ENCODE results near the gene ATP10D.

Gene ATP10D

DNA sequence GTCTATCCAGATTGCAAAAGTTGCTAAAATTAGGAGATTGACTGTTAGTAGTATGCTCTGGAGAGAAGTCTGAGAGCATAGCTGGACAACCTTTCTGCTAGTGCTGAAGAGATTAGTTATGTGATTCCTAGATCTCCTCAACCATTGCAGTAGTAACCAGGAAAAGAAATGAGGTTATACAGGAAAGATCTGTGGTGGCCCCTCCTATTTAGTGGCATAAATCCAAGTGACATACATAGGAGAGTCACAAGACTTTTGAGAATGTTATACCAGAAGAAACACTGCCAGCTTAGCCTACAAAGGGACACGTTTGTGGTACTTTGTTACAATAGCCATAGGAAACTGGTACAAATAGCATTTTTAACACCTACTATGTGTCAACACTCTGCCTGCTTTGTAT is 105.2 kb downstream of the ATP10D start:
- no peak for DNase-seq (ENCODE audit: low spot score)

DNA sequence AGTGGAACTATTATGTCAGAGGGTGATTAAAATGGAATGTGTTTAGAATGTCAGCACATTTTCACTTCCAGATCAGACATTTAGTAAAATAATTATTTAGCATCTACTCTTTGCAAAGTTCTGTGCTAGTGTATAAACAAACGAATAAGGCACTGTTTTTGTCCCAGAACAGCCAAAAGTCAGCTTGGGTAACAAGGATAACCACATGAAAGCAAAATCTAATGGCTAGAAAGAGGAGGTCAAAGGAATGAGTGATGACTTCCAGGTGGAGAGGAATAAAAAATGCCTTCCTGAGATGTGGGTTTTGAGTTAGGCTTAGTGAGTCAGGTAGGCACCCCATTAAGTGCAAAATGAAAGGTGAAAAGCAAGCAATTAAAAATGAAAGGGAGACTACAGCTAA is 112.6 kb downstream of the ATP10D start:
- no peak for DNase-seq (ENCODE audit: low spot score)

DNA sequence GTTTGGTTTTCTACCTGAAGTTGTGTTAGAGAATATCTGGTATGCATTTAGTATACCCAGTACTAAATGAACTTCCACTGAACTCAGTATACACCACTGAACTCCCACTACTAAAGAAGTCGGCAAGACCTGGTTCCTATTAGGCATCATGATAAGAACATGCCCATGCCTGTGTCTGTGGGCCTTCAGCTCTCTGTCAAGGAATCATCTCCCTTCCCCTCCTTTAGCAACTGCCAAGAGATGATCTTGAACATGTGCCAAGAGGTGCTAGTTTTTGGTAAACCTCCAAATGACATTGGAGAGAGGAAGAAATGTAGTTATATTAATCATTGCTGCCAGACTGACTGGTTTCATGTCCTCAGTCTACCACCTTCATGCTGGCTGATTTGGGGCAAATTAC is 113.2 kb downstream of the ATP10D start:
- no peak for DNase-seq (ENCODE audit: low spot score)

DNA sequence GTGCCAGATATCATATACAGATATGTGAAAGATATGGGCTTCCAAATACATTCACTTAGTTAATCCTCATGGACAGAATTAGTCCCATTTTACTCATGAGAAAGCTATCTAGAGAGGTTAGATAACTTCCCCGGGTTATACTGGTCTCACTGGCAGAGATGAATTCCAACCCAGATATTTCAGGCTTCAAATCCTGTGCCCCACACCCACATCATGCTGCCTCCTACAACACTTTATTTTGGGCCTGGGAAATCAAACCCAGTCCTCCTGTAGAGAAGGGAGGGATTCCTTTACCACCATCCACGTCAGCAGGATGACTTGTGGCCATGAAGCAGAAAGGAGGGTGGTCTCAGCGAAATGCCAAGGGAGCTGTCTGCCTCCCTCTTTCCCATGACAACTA is 113.8 kb downstream of the ATP10D start:
- no peak for DNase-seq (ENCODE audit: low spot score)

DNA sequence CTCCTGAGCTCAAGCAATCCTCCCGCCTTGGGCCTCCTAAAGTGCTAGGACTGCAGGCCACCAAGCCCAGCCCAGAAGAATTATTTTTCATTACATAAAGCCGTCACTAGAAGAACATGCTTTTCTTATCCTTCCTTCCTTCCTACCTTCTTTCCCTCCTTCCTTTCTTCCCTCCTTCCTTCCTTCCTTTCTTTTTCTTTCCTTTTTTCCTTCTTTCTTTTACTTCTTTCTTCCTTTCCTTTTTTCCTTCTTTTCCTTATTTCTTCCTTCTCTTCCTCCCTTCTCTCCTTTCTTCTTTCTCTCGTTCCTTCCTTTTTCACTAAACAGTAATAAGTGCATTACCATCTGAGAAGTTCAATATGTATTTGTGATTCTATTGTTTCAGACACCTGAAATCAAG is 121.4 kb downstream of the ATP10D start:
- no peak for DNase-seq (ENCODE audit: low spot score)

DNA sequence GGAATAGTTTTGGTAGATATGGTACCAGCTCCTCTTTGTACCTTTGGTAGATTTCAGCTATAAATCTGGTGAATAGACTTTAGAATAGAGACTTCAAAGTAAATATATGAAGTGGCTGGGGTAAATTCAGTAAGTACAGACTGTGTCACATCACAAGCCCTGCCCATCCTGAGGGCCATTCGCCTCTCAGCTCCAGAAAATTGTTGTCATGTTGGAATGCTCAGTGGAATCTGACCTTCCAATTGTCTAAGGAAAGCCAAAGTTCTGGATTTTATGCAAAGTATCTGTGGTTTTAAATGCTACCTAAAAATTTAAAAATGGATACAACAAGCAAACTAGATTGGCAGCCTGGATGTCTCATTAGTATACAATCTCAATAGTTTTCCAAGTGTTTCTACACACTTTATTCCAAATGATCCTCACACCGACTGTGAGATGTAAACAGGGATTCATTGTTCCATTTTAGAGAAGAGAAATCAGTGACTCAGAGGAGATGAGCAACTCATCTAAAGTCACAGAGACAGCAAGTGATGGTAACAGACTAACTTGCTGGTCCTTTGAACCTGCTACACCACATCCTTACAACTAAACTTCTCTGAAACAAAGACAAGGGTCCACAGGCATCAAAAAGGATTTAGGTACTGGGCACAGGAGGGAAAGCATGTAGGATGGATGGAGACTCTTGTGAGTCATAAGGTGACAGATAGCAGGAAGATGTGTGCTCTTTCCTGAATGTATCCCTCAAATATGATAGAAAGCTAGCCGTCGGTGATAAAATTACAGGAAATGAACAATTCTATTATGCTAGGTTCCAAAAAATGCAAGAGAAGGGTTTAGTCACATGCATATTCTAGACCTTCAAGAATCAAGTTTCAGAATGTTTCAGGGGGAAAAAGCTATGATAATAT is 127.3 kb downstream of the ATP10D start:
- no peak for DNase-seq (ENCODE audit: low spot score)

DNA sequence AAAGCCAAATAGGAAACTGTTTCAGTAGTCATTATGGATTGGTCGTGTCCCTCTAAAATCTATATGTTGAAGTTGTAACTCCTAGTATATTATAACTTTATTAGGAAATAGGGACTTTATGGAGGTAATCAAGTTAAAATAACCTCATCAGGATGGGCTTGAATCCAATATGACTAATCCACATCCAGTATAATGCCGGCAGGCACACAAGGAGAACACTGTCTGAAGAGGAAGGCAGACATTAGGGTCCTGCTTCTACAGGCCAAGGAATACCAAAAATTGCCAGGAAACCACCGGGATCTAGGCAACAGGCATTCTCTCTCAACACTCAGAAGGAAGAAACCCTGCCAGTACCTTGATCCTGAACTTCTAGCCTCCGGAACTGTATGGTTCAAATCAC is 130.3 kb downstream of the ATP10D start:
- DNase-seq (ENCODE audit: low spot score): no peak

DNA sequence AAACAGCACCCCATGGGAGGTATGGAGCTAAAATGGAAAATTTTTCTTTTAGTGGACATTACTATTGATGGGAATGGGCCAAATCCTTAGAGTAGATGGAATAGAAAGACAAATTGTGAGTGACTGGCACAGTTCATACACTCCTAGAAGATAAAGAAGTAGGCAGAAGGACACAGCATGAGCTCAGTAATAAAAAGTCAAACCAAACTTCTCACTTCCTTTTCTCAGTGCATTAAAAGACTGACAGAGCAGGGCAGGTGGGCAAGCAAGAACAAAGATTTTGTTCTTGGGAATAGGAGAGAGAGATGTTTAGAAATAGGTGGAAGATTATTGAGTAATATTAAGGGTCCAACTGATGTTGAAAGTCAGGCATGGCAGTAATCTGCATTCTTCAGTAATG is 132.5 kb downstream of the ATP10D start:
- DNase-seq (ENCODE audit: low spot score): no peak

DNA sequence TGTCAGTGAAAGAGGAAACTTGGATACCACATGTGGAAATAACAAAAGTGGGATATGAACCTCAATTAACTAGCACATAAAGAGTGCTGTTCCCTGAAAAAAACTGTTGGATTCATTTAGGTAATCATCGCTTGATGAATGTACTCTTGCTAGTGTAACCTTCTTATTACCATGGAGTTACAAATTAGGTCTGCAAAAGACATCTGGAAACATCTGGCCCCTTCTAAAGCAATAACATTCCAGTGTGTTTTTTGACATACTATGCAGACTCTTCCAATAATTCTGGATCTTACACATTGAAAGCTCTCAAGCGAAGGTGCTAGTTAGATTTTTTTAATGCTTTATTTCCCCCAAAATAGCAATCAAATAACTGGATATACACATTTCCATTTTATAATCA is 134.6 kb downstream of the ATP10D start:
- no peak for DNase-seq (ENCODE audit: low spot score)

DNA sequence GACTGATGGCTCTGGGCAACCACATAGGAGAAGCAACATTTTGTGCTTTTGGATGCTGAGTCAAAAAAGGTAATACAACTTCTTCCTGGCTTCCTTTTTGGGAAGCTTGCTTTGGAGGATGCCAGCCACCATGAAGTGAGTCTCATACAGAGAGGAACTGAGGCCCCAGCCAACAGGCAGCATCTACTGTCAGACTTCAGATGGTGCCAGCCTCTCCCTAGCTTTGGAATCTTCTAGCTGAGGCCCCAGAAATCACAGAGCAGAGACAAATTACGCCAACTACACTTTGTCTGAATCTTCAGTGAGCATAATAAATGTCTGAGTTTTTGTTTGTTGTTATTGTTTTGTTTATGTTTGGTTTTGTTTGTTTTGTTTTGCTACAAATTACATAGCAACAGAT is 136.1 kb downstream of the ATP10D start:
- no peak for DNase-seq (ENCODE audit: low spot score)

DNA sequence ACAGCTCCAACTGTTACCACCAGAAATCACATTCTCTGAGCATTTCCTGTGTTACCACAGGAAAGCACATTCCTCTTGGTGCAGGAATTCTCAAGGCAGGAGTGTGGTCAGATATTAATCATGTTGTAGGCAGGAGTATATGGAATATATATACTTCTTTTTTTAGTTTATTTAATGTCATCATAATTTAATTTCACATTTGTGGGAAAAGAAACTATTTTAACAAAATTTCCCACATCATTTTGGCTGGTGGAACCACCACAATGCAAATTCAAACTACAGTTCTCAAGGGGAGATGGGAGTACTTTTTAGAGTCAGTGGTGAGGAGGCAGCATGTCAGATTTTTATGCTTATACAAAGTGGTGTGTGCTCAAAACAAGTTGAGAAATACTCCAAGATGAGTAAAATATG is 139.0 kb downstream of the ATP10D start:
- DNase-seq (ENCODE audit: low spot score): no peak

DNA sequence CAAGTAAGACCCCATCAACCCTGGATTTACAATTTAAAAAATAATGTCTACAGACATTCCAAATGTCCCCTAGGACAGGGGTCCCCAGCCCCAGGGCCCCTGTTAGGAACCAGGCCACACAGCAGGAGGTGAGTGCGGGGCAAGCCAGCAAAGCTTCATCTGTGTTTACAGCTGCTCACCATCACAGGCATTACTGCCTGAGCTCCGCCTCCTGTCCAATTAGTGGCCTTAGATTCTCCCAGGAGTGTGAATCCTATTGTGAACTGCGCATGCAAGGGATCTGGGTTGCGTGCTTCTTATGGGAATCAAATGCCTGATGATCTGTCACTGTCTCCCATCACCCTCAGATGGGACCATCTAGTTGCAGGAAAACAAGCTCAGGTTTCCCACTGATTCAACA is 146.1 kb downstream of the ATP10D start:
- DNase-seq (ENCODE audit: low spot score): no peak

DNA sequence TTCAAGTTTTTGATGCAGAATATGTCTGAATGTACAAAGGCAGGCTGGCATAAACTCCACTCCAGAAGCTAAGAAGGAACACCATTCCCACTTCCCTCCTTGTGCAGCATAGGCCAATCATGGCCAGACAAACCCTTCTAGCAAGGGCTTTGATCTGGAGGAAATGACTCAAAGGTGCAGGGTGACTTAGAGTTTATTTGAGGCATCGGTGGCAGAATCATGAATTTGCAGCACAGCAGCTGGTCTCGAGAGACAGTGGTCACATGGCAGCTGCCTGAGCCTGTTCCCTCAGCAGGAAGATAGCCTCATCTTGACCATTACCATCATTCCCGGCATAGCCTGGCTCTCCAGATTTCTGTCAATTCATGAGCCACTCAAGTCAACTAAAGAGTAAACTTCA is 154.5 kb downstream of the ATP10D start:
- no peak for DNase-seq (ENCODE audit: low spot score)

DNA sequence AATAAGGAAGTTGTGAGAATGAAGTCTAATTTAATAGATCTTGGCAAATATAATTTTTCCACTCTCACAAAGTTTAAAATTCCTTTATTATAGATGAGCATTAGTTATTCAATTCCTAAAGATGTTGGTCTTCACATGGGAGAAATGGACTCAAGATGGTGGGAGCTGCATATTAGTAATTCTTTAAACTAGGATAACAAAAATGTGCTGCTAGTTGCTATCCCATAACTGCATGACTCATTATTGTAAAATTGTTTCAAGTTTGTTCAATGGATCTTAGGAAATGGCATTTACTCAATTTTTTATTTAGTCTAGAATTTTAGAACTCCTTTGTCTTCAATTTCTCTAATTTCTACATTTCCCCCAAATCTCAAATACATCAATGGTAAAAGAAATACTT is 155.8 kb downstream of the ATP10D start:
- DNase-seq (ENCODE audit: low spot score): no peak

DNA sequence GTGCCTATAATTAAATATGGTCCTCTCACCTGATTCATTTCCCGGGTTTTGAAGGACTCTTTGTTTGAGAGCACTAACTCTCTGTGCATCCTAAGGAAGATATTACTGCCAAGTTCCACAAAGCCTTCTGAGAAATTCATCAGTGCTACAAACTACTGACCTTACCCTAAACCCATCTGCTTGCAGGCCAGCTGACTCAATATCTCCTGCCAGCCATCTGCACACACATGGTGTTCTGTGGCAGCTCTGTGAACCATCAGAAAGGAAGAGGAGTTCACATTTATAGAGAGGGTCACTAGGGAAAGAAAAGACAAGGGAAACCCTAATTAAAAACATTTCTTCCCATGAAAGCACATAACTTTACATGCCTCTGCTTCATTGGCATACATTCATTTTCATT is 156.7 kb downstream of the ATP10D start:
- no peak for DNase-seq (ENCODE audit: low spot score)

DNA sequence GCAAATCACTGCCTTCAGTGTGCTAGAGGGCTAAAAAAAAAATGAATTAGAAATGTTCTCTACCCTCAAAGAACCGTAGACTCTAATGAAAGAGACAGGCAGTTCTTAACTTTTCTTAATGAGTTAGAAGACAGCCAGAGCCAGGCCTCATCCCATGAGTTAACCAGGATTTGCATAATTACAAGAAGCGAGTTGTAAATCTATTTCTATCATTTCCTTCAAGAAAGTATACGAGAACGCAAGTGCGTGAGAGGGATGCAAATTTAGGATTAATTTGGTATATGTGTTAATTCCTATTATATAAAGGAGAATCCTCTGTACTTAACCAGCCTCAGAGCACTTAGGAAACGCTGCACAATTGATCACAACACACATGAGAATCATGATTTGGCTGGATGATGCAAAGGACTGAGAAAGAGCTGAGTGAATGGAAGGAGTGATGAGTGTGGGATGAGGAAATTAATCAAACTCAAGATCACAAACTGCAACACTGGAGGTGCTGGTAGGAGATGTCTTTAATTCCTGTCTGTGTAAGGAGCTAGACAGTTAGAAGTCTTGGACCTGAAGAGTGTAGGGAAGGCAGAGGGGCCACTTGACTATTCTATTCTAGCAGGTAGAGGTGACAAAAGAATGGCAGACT is 157.2 kb downstream of the ATP10D start:
- DNase-seq (ENCODE audit: low spot score): no peak

Data from D341Med (cell line).